H1 (cell line): Measurements from ENCODE around the gene PRRX2. TPM values are rescaled to one million over a fixed set of nuclear protein-coding genes. Genes with fewer than 3 reads are reported as not detected.

Experiments used
- BRCA1 ChIP-seq: IDR thresholded peaks from 2 replicates; pipeline ENCODE4 v1.6.1; 2012; ENCODE audit warnings: low read depth, low read length, improper control_type of control experiment
- CBX5 ChIP-seq: fragments of 300-800, 300-1000 bp; sonication (generic); IDR thresholded peaks from 2 replicates; pipeline ENCODE4 v1.7.1; 2016; ENCODE audit warnings: antibody characterized with exemption, low read length, low read depth
- CHD1 ChIP-seq: IDR thresholded peaks from 2 replicates; pipeline ENCODE4 v1.6.1; 2012; ENCODE audit warnings: low read depth, low read length, improper control_type of control experiment
- CTBP2 ChIP-seq: IDR thresholded peaks from 2 replicates; pipeline ENCODE4 v1.7.0; 2011; ENCODE audit warnings: borderline replicate concordance, mild to moderate bottlenecking, moderate library complexity, mixed read lengths, low read length; ENCODE audit not compliant: insufficient read depth, insufficient read length
- POLR2A ChIP-seq, 2 experiments: IDR thresholded peaks; 1 replicate in 1 of 2; 2 replicates in 1 of 2; pipeline ENCODE4 v1.6.1; 2011; ENCODE audit warnings: low read depth in 2 of 2, low read length in 2 of 2, mild to moderate bottlenecking in 2 of 2; ENCODE audit errors: control extremely low read depth in 1 of 2
- RFX5 ChIP-seq: IDR thresholded peaks from 2 replicates; pipeline ENCODE4 v1.6.1; 2011; ENCODE audit warnings: low read depth, low read length, improper control_type of control experiment, borderline replicate concordance
- SIN3A ChIP-seq, 2 experiments: IDR thresholded peaks in 1 of 2; conservative IDR thresholded peaks in 1 of 2; 2 replicates each; pipeline ENCODE4 v1.6.1; 2011 to 2012; ENCODE audit warnings: low read length in 2 of 2, improper control_type of control experiment in 1 of 2, low read depth in 1 of 2, mild to moderate bottlenecking in 1 of 2
- SP1 ChIP-seq: IDR thresholded peaks from 2 replicates; pipeline ENCODE4 v1.6.1; 2011; ENCODE audit warnings: low read depth, low read length
- SRF ChIP-seq: IDR thresholded peaks from 2 replicates; pipeline ENCODE4 v1.6.1; 2011; ENCODE audit warnings: mild to moderate bottlenecking, low read depth, low read length, moderate library complexity
- TBP ChIP-seq: IDR thresholded peaks from 2 replicates; pipeline ENCODE4 v1.6.1; 2011; ENCODE audit warnings: low read depth, low read length, improper control_type of control experiment
- polyA plus RNA-seq, 7 experiments: library from polyadenylated mRNA; depleted of rRNA in 3 of 7; stranded (reverse) in 5 of 7; unstranded in 2 of 7; fragments of >200 nt in 5 of 7; fragments of 200-250 nt in 2 of 7; gene quantifications; 1 replicate in 5 of 7; 2 replicates in 1 of 7; 4 replicates in 1 of 7; pipeline versions ENCODE4 v1.2.1 to v1.2.3, GENCODE V29; 2011 to 2013; ENCODE audit warnings: missing spikeins in 2 of 7, mixed read lengths in 2 of 7
- total RNA-seq: library from RNA; stranded (reverse); fragmentation: NEBNext Ultra II Directional; extraction: Animal tissue kit (Norgen Biotek cat#: 25700); gene quantifications from 2 replicates; pipeline ENCODE4 v1.2.1, GENCODE V29; 2021

Gene PRRX2
- total and polyA plus RNA-seq, 2 of the 8 experiments (the other 6 are each of a cell fraction or from before 2014, with no cell fraction given) = 5.8 to 9.2 TPM

DNA sequence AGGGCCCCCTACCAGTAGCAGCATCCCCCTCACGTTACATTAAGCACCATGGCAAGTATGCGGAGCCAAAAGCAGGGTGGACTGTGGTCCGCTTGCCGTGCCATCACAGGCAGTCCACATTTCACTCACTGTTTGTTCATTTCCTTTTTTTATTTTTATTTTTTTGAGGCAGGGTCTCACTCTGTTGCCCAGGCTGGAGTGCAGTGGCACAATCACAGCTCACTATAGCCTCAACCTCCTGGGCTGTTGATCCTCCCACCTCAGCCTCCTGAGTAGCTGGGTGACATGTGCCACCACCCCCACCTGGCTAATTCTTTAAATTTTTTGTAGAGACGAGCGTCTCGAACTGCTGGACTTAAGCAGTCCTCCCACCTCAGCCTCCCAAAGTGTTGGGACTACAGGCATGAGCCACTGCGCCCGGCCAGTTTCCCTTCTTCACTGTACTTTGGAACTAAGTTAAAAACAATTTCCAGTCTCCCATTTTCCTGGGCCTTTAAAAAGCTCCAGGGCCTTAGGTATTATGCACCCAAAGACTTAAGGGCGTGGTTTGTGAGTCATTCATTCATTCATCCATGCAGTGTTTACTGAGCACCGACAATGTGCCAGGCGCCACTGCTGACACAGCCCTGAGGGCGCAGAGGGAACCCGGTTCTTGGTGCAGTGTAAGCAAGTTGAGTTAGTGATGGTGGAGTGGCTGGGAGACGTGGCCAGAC lies 19.9 kb downstream of the PRRX2 start (continued):
- TF ChIP-seq CTBP2 (no peak), POLR2A (IDR thresholded peaks at IDR 0.05; ENCODE audit: control extremely low read depth in 1 of 2, low read depth in 2 of 2, low read length in 2 of 2) (no peak), TBP (no peak), SP1 (no peak), SRF (no peak), RFX5 (no peak), SIN3A (conservative IDR thresholded peaks at IDR 0.05 in 1 of 2, IDR thresholded peaks at IDR 0.05 in 1 of 2; ENCODE audit: low read depth in 1 of 2, low read length in 2 of 2) (no peak), CHD1 (no peak), CBX5 (no peak), BRCA1 (no peak)
